GM18873 (cell line): ENCODE data around the gene IQSEC2.

Experiments used
- ATAC-seq: cut with Tn5 transposase; IDR thresholded peaks from one replicate; pipeline ENCODE4 v1.9.1; 2021; ENCODE audit warnings: mild to moderate bottlenecking, moderate library complexity, moderate number of reproducible peaks; ENCODE audit not compliant: unreplicated experiment, low FRiP score

Gene IQSEC2

GRCh38 chrX:53249408-53250042, 31.9 kb downstream of the IQSEC2 start:
- ATAC-seq, result no peak

GRCh38 chrX:53247928-53248327, 33.5 kb downstream of the IQSEC2 start:
- no peak for ATAC-seq

GRCh38 chrX:53246231-53246630, 35.2 kb downstream of the IQSEC2 start:
- ATAC-seq, result no peak

- no peak for ATAC-seq
Measured at GRCh38 chrX:53244610-53245009, 36.8 kb downstream of the IQSEC2 start.

GRCh38 chrX:53242310-53242709, 39.1 kb downstream of the IQSEC2 start:
- no peak for ATAC-seq

- no peak for ATAC-seq
Measured at GRCh38 chrX:53241558-53241957, 39.8 kb downstream of the IQSEC2 start.

- no peak for ATAC-seq
Measured at GRCh38 chrX:53239474-53239873, 41.9 kb downstream of the IQSEC2 start.

- no peak for ATAC-seq
Measured at GRCh38 chrX:53237056-53237455, 44.3 kb downstream of the IQSEC2 start.

- no peak for ATAC-seq
Measured at GRCh38 chrX:53236025-53236679, 45.2 kb downstream of the IQSEC2 start.

GRCh38 chrX:53235566-53235965, 45.8 kb downstream of the IQSEC2 start:
- ATAC-seq, result no peak

GRCh38 chrX:53234484-53234883, 46.9 kb downstream of the IQSEC2 start:
- ATAC-seq, result no peak

- ATAC-seq, result no peak
Measured at GRCh38 chrX:53233536-53233935, 47.8 kb downstream of the IQSEC2 start.

GRCh38 chrX:53230116-53230515, 51.3 kb downstream of the IQSEC2 start:
- no peak for ATAC-seq

- ATAC-seq, result no peak
Measured at GRCh38 chrX:53227224-53227765, 54.1 kb downstream of the IQSEC2 start.

- ATAC-seq, result peak; percentile 67
Measured at GRCh38 chrX:53224860-53225797, 56.3 kb downstream of the IQSEC2 start, which contains the start of gene KDM5C. Gene KDM5C (minus strand): TSS chrX:53225207. CDS start chrX:53224889, 318 bp downstream.

GRCh38 chrX:53223955-53224859, 57.2 kb downstream of the IQSEC2 start:
- no peak for ATAC-seq

GRCh38 chrX:53223068-53223693, 58.2 kb downstream of the IQSEC2 start:
- ATAC-seq, result no peak
